NK-92 treated with Interleukin-12 subunit alpha and Interleukin-12 subunit beta, amount 100 ng/mL, for 24 hours (cell line): Measurements from ENCODE around the gene FZD10.

Experiments
- DNase-seq: peaks from one replicate; lab custom pipeline; 2025; lab: John Stamatoyannopoulos, UW

FZD10 gene

GRCh38 chr12:130155416-130156073, 6.7 kb upstream of the FZD10 start:
- DNase-seq = no peak

GRCh38 chr12:130156652-130157275, 5.5 kb upstream of the FZD10 start:
- DNase-seq = no peak

- DNase-seq = no peak
Observed at GRCh38 chr12:130157998-130158753, 4.1 kb upstream of the FZD10 start.

- no peak for DNase-seq
Observed at GRCh38 chr12:130158754-130159059, 3.6 kb upstream of the FZD10 start.

GRCh38 chr12:130160306-130160705, 2.0 kb upstream of the FZD10 start:
- no peak for DNase-seq

- no peak for DNase-seq
Observed at GRCh38 chr12:130160711-130161231, 1.5 kb upstream of the FZD10 start.

GRCh38 chr12:130161261-130162243, 712 bp upstream of the FZD10 start:
- DNase-seq = no peak

- DNase-seq = no peak
Observed at GRCh38 chr12:130162745-130163460, 639 bp downstream of the FZD10 start.

- DNase-seq = no peak
Observed at GRCh38 chr12:130163461-130164215, 1.4 kb downstream of the FZD10 start.

- DNase-seq = no peak
Observed at GRCh38 chr12:130164216-130164542, 1.9 kb downstream of the FZD10 start.

GRCh38 chr12:130164936-130165335, 2.7 kb downstream of the FZD10 start:
- DNase-seq = no peak

- no peak for DNase-seq
Observed at GRCh38 chr12:130166306-130166705, 4.0 kb downstream of the FZD10 start.

GRCh38 chr12:130167537-130167936, 5.3 kb downstream of the FZD10 start:
- DNase-seq = no peak

- DNase-seq = no peak
Observed at GRCh38 chr12:130169256-130169655, 7.0 kb downstream of the FZD10 start.

- no peak for DNase-seq
Observed at GRCh38 chr12:130169924-130170323, 7.7 kb downstream of the FZD10 start.

- no peak for DNase-seq
Observed at GRCh38 chr12:130170611-130171010, 8.3 kb downstream of the FZD10 start.

GRCh38 chr12:130177635-130178242, 15.5 kb downstream of the FZD10 start:
- no peak for DNase-seq

GRCh38 chr12:130178282-130178681, 16.0 kb downstream of the FZD10 start:
- no peak for DNase-seq

- no peak for DNase-seq
Observed at GRCh38 chr12:130179191-130179590, 16.9 kb downstream of the FZD10 start.

GRCh38 chr12:130179621-130180020, 17.4 kb downstream of the FZD10 start:
- no peak for DNase-seq
